WTC11 (cell line): ENCODE results near the gene RBP2.

ENCODE experiments used
- ESRRA ChIP-seq: sonication (generic); formaldehyde crosslinking; IDR thresholded peaks from 2 replicates; pipeline ENCODE4 v1.8.1; 2022; ENCODE audit warnings: mild to moderate bottlenecking, missing genetic modification reagents, borderline replicate concordance
- TCF7 ChIP-seq: sonication (generic); formaldehyde crosslinking; IDR thresholded peaks from 2 replicates; pipeline ENCODE4 v1.8.0; 2022; ENCODE audit warnings: mild to moderate bottlenecking, low read depth, missing genetic modification reagents, moderate library complexity
- TEAD4 ChIP-seq: sonication (generic); formaldehyde crosslinking; IDR thresholded peaks from 2 replicates; pipeline ENCODE4 v1.8.0; 2022; ENCODE audit warnings: mild to moderate bottlenecking, missing genetic modification reagents
- TF ChIP-seq, protein P1 (sequence below): sonication (generic); formaldehyde crosslinking; conservative IDR thresholded peaks from 2 replicates; pipeline ENCODE4 v1.8.1; 2022; ENCODE audit warnings: mild to moderate bottlenecking, missing genetic modification reagents
- TF ChIP-seq, protein P2 (sequence below): fragments of 200-600 bp; IDR thresholded peaks from 2 replicates; pipeline ENCODE4 v1.8.0; 2022; ENCODE audit warnings: antibody characterized with exemption
- TF ChIP-seq, protein P3 (sequence below): sonication (generic); formaldehyde crosslinking; IDR thresholded peaks from 2 replicates; pipeline ENCODE4 v1.8.0; 2022; ENCODE audit warnings: mild to moderate bottlenecking, missing genetic modification reagents

DNA sequence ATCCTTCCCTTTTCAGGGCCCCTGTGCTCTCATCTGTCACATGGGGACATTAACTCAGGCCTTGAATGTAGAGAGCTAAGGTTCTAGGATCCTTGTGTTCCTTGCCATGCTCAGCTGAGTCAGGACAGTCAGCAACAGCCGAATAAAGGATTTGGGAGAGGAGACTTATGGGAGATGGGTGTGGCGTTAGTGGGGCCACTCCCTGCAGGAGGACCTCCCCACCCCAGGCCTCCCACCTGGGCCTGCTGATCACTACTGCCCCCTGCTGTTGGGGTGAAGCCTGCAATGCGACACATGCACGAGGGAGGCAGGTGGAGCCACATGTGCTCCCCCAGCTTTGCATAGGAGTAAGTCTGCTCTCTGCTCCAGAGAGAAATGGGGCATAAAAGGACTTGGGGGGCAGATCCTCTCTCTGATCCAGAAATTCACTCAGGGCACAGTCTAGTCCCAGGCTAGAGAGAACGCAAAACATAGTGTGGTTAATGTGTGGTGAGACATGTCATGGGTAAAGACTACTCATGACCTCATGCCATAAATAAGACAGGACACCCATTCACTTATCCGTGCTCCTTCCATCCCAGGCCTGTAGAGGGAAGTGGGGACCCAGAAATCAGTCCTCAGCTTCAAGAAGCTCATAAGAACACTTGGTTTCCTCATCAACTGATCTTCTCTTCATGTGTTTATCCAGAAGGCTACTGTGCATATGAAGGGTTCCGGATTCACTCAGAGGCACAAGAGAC lies 43.9 kb upstream of the RBP2 start:
- no peak for TF ChIP-seq ESRRA (CRISPR knock-in tag)
- TF ChIP-seq, protein P1, sequence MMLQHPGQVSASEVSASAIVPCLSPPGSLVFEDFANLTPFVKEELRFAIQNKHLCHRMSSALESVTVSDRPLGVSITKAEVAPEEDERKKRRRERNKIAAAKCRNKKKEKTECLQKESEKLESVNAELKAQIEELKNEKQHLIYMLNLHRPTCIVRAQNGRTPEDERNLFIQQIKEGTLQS: no peak
- TF ChIP-seq TEAD4 (CRISPR knock-in tag): no peak
- TF ChIP-seq, protein P2, sequence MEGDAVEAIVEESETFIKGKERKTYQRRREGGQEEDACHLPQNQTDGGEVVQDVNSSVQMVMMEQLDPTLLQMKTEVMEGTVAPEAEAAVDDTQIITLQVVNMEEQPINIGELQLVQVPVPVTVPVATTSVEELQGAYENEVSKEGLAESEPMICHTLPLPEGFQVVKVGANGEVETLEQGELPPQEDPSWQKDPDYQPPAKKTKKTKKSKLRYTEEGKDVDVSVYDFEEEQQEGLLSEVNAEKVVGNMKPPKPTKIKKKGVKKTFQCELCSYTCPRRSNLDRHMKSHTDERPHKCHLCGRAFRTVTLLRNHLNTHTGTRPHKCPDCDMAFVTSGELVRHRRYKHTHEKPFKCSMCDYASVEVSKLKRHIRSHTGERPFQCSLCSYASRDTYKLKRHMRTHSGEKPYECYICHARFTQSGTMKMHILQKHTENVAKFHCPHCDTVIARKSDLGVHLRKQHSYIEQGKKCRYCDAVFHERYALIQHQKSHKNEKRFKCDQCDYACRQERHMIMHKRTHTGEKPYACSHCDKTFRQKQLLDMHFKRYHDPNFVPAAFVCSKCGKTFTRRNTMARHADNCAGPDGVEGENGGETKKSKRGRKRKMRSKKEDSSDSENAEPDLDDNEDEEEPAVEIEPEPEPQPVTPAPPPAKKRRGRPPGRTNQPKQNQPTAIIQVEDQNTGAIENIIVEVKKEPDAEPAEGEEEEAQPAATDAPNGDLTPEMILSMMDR: peak; percentile 70
- TF ChIP-seq, protein P3, sequence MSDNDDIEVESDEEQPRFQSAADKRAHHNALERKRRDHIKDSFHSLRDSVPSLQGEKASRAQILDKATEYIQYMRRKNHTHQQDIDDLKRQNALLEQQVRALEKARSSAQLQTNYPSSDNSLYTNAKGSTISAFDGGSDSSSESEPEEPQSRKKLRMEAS (CRISPR knock-in tag): peak; percentile 61; the same call in 1 of the 2 replicates
- TF ChIP-seq TCF7: no peak
